Stimulated activated CD4-positive, alpha-beta T cell treated with anti-CD3 and anti-CD28 coated beads, Interleukin-15, amount 100 ng/mL, for 48 hours (primary cell): ENCODE results near the gene PSTPIP1.
A peak's percentile ranks its signal among the peaks of the same experiment; 100 is the strongest.

Source experiments
- DNase-seq, 2 donors: peaks; one replicate each; pipeline ENCODE4 v3.0.0-alpha.2; 2020; ENCODE audit warnings: low read depth in 2 of 2

Gene PSTPIP1

DNA sequence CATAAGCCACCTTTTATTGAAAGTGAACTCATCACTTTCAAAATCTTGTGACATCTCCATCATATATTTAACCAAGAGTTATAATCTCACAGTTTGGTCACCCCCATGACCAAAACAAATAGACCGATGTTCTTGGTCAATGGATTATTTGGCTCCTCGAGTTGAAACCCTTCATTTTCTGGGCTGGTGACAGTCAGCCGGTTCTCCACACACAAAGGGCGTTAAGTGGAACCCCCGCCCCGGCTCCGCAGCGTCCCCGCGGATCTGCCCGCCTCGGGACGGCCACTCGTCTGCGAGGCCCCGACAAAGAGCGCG is 75.2 kb downstream of the PSTPIP1 start:
- DNase-seq: no peak

DNA sequence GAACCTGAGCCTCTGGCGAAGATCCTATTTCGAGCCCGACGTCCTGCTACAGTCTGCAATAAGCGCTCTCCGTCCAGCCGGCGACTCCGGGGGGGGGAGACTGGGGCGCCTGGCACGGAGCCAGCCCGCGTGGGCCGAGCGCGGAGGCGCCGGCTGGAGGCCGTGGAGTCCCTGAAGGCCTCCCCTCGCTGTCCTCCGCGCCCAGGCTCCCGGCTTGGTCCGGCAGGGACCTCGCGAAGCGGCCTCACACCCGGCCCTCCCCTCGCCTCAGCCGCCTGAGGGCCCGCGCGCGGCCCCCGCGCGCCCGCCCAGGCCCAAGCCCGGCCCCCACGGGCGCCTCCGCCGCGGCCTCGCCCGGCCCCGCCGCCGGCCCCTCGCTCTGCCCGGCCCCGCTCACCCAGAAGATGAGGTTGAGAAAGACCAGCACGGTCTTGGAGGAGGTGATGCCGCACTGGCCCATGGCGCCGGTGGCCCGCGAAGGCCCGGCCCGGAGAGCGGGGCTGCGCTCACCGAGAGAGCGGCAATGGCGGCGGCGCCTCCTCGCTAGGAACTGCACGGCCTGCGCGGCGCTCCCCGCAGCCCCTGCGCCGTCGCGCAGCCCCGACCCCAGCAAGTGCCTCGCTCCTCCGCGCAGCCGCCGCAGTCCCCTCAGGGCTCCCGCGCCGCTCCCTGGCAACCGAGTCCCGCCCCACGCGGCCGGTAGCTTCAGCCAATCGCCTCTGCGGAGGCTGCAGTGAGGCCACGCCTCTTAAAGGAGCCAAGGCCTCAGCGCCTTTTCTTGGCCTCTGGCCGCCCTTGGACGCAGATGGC is 75.8 kb downstream of the PSTPIP1 start, which contains the start of gene TSPAN3:
TSS of gene TSPAN3 (minus strand) at position 615 of the 810 bp plus-strand sequence. CDS start at position 460, 155 bp downstream.
- DNase-seq: peak; percentile 83 to 90

GRCh38 chr15:77071305-77072223 is 76.6 kb downstream of the PSTPIP1 start:
- DNase-seq: no peak

- DNase-seq: no peak
These were observed 79.4 kb downstream of the PSTPIP1 start for GRCh38 chr15:77074350-77074749.

DNA sequence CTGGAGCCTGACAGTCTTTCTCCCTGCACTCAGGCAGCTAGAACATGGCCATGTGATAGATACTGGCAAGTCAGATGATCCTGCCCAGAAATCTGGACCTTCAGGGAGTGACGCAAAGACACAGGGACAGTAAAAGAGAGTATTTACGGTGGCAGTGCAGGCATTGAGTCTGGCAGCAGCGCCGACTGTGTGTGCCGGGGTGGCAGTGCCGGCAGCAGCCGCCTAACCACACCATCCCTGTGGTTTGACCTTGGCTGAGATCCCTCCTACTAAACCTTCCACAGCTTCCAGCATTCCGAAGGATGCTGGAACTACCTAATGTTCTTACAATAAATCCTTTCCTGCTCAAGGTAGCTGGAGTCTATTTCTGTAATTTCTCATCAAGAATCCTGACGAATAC is 80.6 kb downstream of the PSTPIP1 start:
- no peak for DNase-seq

DNA sequence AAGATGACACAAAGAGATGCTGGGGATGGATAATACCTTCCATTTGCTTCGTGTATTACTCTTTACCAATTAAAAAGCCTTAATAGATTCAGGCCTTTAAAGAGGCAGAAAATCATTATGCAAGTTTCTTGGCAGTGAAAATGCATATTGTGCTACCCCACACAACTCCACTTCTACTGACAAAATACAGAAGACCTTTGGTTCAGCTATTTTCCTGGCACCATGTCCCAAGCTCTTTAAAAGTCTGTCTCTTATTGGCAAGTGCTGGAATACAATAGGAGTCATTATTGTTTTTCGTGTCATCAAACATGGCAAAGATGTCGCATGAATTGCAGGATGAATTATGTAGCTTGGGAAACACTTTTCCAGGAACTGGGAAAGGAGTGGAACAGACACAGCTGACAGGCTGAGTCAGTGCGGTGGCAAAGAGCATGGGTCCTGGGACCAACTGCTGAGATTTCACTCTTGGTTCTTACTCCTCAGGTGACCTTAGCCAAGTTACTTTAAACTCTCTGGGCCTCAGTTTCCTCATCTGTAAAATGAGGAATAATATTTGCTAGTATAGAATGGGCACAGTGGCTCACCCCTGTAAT is 81.5 kb downstream of the PSTPIP1 start:
- DNase-seq: no peak

- DNase-seq: no peak
These were observed 87.0 kb downstream of the PSTPIP1 start for GRCh38 chr15:77081971-77082370.

DNA sequence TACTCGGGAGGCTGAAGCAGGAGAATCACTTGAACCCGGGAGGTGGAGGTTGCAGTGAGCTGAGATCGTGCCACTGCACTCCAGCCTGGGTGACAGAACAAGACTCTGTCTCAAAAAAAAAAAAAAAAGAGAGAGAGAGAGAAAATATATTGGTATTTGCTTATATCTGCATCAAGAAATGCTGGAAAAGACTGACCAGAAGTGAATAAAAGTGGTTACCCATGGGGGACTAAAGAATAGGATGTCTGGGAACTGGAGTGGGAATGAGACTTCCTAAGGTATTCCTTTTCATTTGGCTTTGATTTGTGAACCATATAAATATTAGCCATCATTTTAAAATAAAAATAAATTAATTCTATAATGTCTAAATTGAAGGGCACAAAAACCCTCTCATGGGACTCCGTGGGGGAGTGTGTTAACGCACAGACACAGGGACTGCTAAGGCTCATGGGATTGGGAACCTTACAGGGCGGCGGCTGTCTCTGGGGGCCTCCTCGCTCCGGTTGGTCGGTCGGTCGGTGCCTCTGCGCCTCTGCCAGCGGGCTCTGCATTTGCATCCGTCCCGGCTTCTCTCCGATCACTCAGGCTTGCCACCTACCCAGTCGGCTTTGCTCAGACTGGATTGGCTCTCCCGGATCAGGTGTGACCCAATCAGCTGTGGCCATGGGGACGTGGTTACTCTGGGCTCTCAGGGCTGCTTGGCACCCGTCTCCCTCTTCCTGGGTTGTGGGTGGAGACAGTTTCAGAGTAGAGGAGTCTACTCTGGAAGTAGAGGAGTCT is 88.6 kb downstream of the PSTPIP1 start:
- DNase-seq: peak; percentile 44 to 59

DNA sequence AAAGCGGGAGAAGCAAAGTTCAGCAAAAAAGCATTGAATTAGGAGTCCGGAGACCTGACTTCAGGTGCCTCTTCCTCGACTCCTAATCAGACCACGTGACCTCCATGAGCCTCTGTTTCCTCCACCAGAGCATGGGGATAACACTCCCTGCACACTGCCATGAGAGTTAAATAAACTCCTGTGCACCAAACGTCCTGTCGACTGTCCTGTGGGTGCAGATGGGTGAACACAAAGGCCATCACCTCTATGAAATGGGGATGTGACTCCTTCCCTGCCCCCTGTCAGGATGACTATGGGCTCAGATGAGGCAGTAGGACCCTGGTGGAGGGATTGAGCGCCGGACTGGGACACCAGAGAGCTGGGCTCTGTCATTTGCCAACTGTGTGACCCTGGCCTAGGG is 89.5 kb downstream of the PSTPIP1 start:
- no peak for DNase-seq

- no peak for DNase-seq
These were observed 90.4 kb downstream of the PSTPIP1 start for GRCh38 chr15:77085297-77085696.
